Ishikawa (cell line): Measurements from ENCODE around the gene ABCC11.
A peak's percentile ranks its signal among the peaks of the same experiment; 100 is the strongest.

Experiments
- CEBPB ChIP-seq: IDR thresholded peaks from 2 replicates; pipeline ENCODE4 v1.6.1; 2012
- CREB1 ChIP-seq: IDR thresholded peaks from 2 replicates; pipeline ENCODE4 v1.6.1; 2012; ENCODE audit warnings: low read depth
- EGR1 ChIP-seq: IDR thresholded peaks from 2 replicates; pipeline ENCODE4 v1.6.1; 2012
- EP300 ChIP-seq: IDR thresholded peaks from 2 replicates; pipeline ENCODE4 v1.6.1; 2012; ENCODE audit warnings: borderline replicate concordance
- FOXM1 ChIP-seq: IDR thresholded peaks from 2 replicates; pipeline ENCODE4 v1.6.1; 2012; ENCODE audit warnings: low read depth, borderline replicate concordance
- NFIC ChIP-seq: IDR thresholded peaks from 2 replicates; pipeline ENCODE4 v1.6.1; 2012
- RAD21 ChIP-seq: IDR thresholded peaks from 2 replicates; pipeline ENCODE4 v1.6.1; 2012; ENCODE audit warnings: low read depth
- TAF1 ChIP-seq: IDR thresholded peaks from 2 replicates; pipeline ENCODE4 v1.6.1; 2012; ENCODE audit warnings: low read depth, mild to moderate bottlenecking
- TCF12 ChIP-seq: IDR thresholded peaks from 2 replicates; pipeline ENCODE4 v1.6.1; 2012; ENCODE audit warnings: low read depth
- TEAD4 ChIP-seq: IDR thresholded peaks from 2 replicates; pipeline ENCODE4 v1.6.1; 2012
- USF1 ChIP-seq: IDR thresholded peaks from 2 replicates; pipeline ENCODE4 v1.6.1; 2012
- YY1 ChIP-seq: IDR thresholded peaks from 2 replicates; pipeline ENCODE4 v1.6.1; 2012; ENCODE audit warnings: low read depth
- ZBTB7A ChIP-seq: IDR thresholded peaks from 2 replicates; pipeline ENCODE4 v1.6.1; 2012; ENCODE audit warnings: low read depth
- TF ChIP-seq, protein P1 (sequence below): IDR thresholded peaks from 2 replicates; pipeline ENCODE4 v1.6.1; 2012; ENCODE audit warnings: low read depth, mild to moderate bottlenecking
- TF ChIP-seq, protein P2 (sequence below): IDR thresholded peaks from 2 replicates; pipeline ENCODE4 v1.6.1; 2012

The ABCC11 gene

GRCh38 chr16:48232493-48233040, 14.8 kb downstream of the ABCC11 start:
- TF ChIP-seq, protein P1, sequence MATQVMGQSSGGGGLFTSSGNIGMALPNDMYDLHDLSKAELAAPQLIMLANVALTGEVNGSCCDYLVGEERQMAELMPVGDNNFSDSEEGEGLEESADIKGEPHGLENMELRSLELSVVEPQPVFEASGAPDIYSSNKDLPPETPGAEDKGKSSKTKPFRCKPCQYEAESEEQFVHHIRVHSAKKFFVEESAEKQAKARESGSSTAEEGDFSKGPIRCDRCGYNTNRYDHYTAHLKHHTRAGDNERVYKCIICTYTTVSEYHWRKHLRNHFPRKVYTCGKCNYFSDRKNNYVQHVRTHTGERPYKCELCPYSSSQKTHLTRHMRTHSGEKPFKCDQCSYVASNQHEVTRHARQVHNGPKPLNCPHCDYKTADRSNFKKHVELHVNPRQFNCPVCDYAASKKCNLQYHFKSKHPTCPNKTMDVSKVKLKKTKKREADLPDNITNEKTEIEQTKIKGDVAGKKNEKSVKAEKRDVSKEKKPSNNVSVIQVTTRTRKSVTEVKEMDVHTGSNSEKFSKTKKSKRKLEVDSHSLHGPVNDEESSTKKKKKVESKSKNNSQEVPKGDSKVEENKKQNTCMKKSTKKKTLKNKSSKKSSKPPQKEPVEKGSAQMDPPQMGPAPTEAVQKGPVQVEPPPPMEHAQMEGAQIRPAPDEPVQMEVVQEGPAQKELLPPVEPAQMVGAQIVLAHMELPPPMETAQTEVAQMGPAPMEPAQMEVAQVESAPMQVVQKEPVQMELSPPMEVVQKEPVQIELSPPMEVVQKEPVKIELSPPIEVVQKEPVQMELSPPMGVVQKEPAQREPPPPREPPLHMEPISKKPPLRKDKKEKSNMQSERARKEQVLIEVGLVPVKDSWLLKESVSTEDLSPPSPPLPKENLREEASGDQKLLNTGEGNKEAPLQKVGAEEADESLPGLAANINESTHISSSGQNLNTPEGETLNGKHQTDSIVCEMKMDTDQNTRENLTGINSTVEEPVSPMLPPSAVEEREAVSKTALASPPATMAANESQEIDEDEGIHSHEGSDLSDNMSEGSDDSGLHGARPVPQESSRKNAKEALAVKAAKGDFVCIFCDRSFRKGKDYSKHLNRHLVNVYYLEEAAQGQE, result no peak
- TF ChIP-seq EP300 (no peak), USF1 (no peak), ZBTB7A (no peak), FOXM1 (no peak), TCF12 (no peak), EGR1 (no peak)

GRCh38 chr16:48231727-48232492, 15.4 kb downstream of the ABCC11 start:
- TF ChIP-seq TCF12 (no peak), RAD21 (peak; percentile 38; the same call in 1 of the 2 replicates)

DNA sequence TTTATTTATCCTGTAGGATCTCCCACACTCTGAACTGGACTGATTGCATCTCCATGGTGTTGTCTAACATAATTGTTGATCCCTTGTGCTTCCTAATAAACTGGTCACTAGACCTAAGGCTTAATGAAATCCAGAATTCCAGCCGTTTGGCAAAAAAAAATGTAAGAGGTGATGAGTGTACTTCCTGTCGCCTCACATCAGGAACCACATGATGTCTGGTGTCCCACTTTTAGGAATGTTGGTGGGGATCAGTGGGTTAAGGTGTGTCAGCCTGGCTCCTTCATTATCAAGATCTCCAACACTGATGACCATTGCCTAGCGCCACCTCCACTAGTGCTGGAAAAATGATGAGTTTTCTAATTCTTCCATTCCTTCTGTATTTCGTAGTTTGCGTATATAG, 21.9 kb downstream of the ABCC11 start:
- TF ChIP-seq NFIC, result no peak
- TF ChIP-seq TCF12, result no peak
- TF ChIP-seq, protein P2, sequence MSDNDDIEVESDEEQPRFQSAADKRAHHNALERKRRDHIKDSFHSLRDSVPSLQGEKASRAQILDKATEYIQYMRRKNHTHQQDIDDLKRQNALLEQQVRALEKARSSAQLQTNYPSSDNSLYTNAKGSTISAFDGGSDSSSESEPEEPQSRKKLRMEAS, result no peak
- TF ChIP-seq USF1, result no peak
- TF ChIP-seq, protein P1, result no peak
- no peak for TF ChIP-seq TEAD4
- TF ChIP-seq CREB1, result no peak
- TF ChIP-seq TAF1, result no peak
- no peak for TF ChIP-seq EP300
- no peak for TF ChIP-seq FOXM1
- TF ChIP-seq ZBTB7A, result no peak
- no peak for TF ChIP-seq YY1
- no peak for TF ChIP-seq CEBPB
- TF ChIP-seq RAD21, result no peak
- no peak for TF ChIP-seq EGR1

- no peak for TF ChIP-seq ZBTB7A
- no peak for TF ChIP-seq CEBPB
- peak; percentile 61 for TF ChIP-seq USF1
- TF ChIP-seq RAD21, result no peak
These were observed 23.8 kb downstream of the ABCC11 start for GRCh38 chr16:48223490-48223889.

DNA sequence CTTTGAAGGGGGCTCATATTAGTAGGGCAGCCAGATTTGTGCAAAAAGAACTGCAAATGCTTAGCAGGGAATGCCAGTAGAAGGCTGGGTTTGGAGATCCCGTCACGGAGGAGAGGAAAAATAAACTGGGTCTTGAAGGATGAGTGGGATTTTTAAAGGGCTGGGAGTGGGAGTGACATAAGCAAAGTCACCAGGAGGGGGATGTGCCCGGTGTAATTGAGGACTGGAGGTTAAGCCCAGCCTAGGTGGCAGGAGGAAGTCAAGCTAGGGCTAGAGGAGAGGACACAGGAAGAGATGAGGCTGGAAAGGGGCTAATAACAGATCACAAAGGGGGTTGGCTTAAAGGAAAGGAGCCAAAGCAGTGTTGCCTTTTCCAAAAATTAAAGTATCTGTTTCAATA, 26.4 kb downstream of the ABCC11 start:
- TF ChIP-seq ZBTB7A (no peak), EGR1 (no peak), CEBPB (no peak), CREB1 (no peak), NFIC (no peak)
- TF ChIP-seq, protein P2, result no peak

- TF ChIP-seq NFIC (no peak), CEBPB (no peak), FOXM1 (no peak)
- TF ChIP-seq, protein P2, result no peak
These were observed 28.9 kb downstream of the ABCC11 start for GRCh38 chr16:48218473-48218872.
